Loucy (cell line): ENCODE results near the gene KLHL3.

Experiments
- H2AFZ ChIP-seq: fragments of 200-600 bp; sonication (generic); 2 replicates; pipeline ENCODE4 v1.6.0; 2016; ENCODE audit warnings: antibody characterized with exemption, mild to moderate bottlenecking, low read length, moderate library complexity
- H3F3A ChIP-seq: fragments of 200-600 bp; 2 replicates; pipeline ENCODE4 v1.6.0; 2016; ENCODE audit warnings: antibody characterized with exemption, low read depth, mild to moderate bottlenecking
- H3K27me3 ChIP-seq: fragments of 200-600 bp; sonication (generic); 2 replicates; pipeline ENCODE4 v1.6.1; 2014; ENCODE audit warnings: low read length, mild to moderate bottlenecking; ENCODE audit not compliant: insufficient read depth, poor library complexity, severe bottlenecking
- H3K36me3 ChIP-seq: fragments of 200-600 bp; sonication (generic); 2 replicates; pipeline ENCODE4 v1.6.1; 2016; ENCODE audit warnings: low read length; ENCODE audit not compliant: insufficient read depth
- H3K4me1 ChIP-seq: fragments of 200-600 bp; sonication (generic); 2 replicates; pipeline ENCODE4 v1.5.1; 2014; ENCODE audit warnings: low read length, mild to moderate bottlenecking; ENCODE audit not compliant: insufficient read depth, poor library complexity, severe bottlenecking
- H3K4me2 ChIP-seq: fragments of 200-600 bp; sonication (generic); 2 replicates; pipeline ENCODE4 v1.6.0; 2014; ENCODE audit warnings: antibody characterized with exemption, low read length, low read depth, mild to moderate bottlenecking; ENCODE audit not compliant: poor library complexity, severe bottlenecking
- H3K4me3 ChIP-seq: fragments of 200-600 bp; sonication (generic); 2 replicates; pipeline ENCODE4 v1.5.1; 2014; ENCODE audit warnings: low read length, mild to moderate bottlenecking, mixed read lengths; ENCODE audit not compliant: poor library complexity, severe bottlenecking
- H3K79me2 ChIP-seq: fragments of 200-600 bp; sonication (generic); 2 replicates; pipeline ENCODE4 v1.6.1; 2014; ENCODE audit warnings: low read length; ENCODE audit not compliant: insufficient read depth
- H3K9ac ChIP-seq: fragments of 200-600 bp; sonication (generic); 2 replicates; pipeline ENCODE4 v1.6.0; 2014; ENCODE audit warnings: mild to moderate bottlenecking, low read depth, low read length, moderate library complexity; ENCODE audit not compliant: poor library complexity, severe bottlenecking
- H3K9me2 ChIP-seq: fragments of 200-600 bp; sonication (generic); replicated peaks from 2 replicates; pipeline ENCODE4 v1.6.1; 2016; ENCODE audit warnings: low read depth, low read length, mixed read lengths
- H3K9me3 ChIP-seq: fragments of 200-600 bp; sonication (generic); 2 replicates; pipeline ENCODE4 v1.6.1; 2014; ENCODE audit warnings: mild to moderate bottlenecking, antibody characterized with exemption, low read length, low read depth; ENCODE audit not compliant: insufficient read depth
- H4K20me1 ChIP-seq: fragments of 200-600 bp; sonication (generic); 2 replicates; pipeline ENCODE4 v1.6.0; 2014; ENCODE audit warnings: antibody characterized with exemption, low read length, mild to moderate bottlenecking; ENCODE audit not compliant: insufficient read depth, poor library complexity, severe bottlenecking
- EZH2phosphoT487 ChIP-seq: fragments of 200-600 bp; IDR thresholded peaks from 2 replicates; pipeline ENCODE4 v1.6.1; 2018; ENCODE audit warnings: antibody characterized with exemption, mild to moderate bottlenecking, moderate library complexity, borderline replicate concordance
- TF ChIP-seq, protein P1 (sequence below): fragments of 200-600 bp; sonication (generic); conservative IDR thresholded peaks from 2 replicates; pipeline ENCODE4 v1.5.1; 2014; ENCODE audit warnings: mild to moderate bottlenecking, antibody characterized with exemption, low read length

Gene KLHL3

DNA sequence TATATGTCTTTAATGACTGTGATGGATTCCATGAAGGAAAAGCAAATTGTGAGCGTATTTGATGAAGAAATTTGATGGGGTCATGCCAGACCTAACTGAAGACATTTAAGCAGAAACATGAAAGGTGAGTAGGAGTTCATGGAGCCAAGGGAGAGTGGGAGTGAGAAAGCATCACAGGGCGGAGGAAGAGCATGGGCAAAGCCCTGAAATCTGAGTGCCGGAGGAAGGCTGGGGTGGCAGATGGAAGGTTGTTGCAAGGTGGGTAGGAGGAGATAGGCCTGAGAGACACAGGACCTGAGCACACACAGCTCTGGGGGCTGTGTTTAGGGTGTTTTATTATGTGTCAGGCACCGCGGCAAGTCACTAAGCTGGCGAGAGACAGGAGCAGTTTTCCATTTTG, 136.4 kb downstream of the KLHL3 start:
- Histone ChIP-seq H4K20me1 (no peaks in the 10 kb centered on the region), H3F3A (no peaks in the 10 kb centered on the region), H3K9me2 (no peaks in the 10 kb centered on the region), H3K36me3 (no peaks in the 10 kb centered on the region), H3K9ac (no peak overlapping the region), H3K4me2 (no peak overlapping the region), H2AFZ (no peak overlapping the region), H3K27me3 (no peaks in the 10 kb centered on the region), H3K79me2 (no peaks in the 10 kb centered on the region), H3K9me3 (no peaks in the 10 kb centered on the region), H3K4me1 (no peaks in the 10 kb centered on the region), H3K4me3 (no peak overlapping the region)
- no peak for TF ChIP-seq EZH2phosphoT487
- TF ChIP-seq, protein P1, sequence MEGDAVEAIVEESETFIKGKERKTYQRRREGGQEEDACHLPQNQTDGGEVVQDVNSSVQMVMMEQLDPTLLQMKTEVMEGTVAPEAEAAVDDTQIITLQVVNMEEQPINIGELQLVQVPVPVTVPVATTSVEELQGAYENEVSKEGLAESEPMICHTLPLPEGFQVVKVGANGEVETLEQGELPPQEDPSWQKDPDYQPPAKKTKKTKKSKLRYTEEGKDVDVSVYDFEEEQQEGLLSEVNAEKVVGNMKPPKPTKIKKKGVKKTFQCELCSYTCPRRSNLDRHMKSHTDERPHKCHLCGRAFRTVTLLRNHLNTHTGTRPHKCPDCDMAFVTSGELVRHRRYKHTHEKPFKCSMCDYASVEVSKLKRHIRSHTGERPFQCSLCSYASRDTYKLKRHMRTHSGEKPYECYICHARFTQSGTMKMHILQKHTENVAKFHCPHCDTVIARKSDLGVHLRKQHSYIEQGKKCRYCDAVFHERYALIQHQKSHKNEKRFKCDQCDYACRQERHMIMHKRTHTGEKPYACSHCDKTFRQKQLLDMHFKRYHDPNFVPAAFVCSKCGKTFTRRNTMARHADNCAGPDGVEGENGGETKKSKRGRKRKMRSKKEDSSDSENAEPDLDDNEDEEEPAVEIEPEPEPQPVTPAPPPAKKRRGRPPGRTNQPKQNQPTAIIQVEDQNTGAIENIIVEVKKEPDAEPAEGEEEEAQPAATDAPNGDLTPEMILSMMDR, result no peak

DNA sequence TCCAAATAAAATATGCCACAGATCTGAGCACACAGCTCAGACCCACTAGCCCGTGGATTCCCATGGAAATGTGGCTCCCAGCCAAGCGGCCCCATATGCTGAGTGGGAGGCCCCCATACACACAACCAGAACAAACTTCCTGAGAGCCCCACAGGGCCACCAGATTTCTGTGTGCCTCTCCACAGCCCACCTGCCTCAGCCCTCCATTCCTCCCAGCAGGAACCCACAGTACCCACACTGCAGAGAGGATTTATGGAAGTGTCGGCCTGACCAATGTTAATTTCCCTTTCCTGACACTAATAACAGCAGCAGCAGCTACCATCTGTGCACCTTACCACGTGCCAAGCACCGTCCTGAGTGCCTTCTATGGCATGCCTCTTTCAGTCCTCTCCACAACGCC, 137.5 kb downstream of the KLHL3 start:
- no peaks in the 10 kb centered on the region for H3F3A ChIP-seq
- H3K9me2 ChIP-seq, result no peaks in the 10 kb centered on the region
- no peaks in the 10 kb centered on the region for H3K27me3 ChIP-seq
- no peaks in the 10 kb centered on the region for H3K79me2 ChIP-seq
- H3K4me3 ChIP-seq, result no peak overlapping the region
- no peaks in the 10 kb centered on the region for H3K4me1 ChIP-seq
- no peak overlapping the region for H3K4me2 ChIP-seq
- H3K9ac ChIP-seq, result no peak overlapping the region
- H3K36me3 ChIP-seq, result no peaks in the 10 kb centered on the region
- no peak for TF ChIP-seq EZH2phosphoT487
- TF ChIP-seq, protein P1, result no peak
- H4K20me1 ChIP-seq, result no peaks in the 10 kb centered on the region
- H3K9me3 ChIP-seq, result no peaks in the 10 kb centered on the region
- no peak overlapping the region for H2AFZ ChIP-seq

DNA sequence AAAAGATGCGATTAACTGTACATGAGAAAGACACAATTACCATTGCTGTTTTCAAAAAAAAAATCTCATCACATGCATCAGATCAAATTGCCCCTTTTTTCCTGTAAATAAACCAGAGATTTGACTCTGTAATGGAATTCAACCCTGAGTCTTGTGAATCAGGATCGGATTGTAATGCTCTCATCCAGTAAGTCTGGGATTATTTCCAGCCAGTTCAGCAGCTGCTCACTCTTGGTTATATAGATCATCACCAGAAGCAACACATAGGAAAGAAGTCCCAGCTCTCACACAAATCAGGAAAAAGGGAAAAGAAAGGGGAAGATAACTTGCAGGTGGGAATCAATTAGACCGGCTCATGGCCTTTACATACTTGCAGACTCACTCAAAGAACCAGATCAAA, 138.9 kb downstream of the KLHL3 start:
- H3K9ac ChIP-seq, result no peak overlapping the region
- no peaks in the 10 kb centered on the region for H3K9me2 ChIP-seq
- no peaks in the 10 kb centered on the region for H3K4me1 ChIP-seq
- H3K4me2 ChIP-seq, result no peak overlapping the region
- no peak for TF ChIP-seq EZH2phosphoT487
- TF ChIP-seq, protein P1, result no peak
- no peak overlapping the region for H3K4me3 ChIP-seq
- H3K9me3 ChIP-seq, result no peaks in the 10 kb centered on the region
- H3K79me2 ChIP-seq, result no peaks in the 10 kb centered on the region
- no peaks in the 10 kb centered on the region for H4K20me1 ChIP-seq
- H3F3A ChIP-seq, result no peaks in the 10 kb centered on the region
- H3K27me3 ChIP-seq, result no peaks in the 10 kb centered on the region
- no peak overlapping the region for H2AFZ ChIP-seq
- H3K36me3 ChIP-seq, result no peaks in the 10 kb centered on the region
